NCI-H69 (cell line): ENCODE data around the gene RCOR2.

Experiments
- DNase-seq: peaks from one replicate; lab custom pipeline; 2025; lab: John Stamatoyannopoulos, UW

RCOR2 gene

GRCh38 chr11:63907063-63907462 is 9.9 kb downstream of the RCOR2 start:
- peak; percentile 73 for DNase-seq

- peak; percentile 50 for DNase-seq
Measured at GRCh38 chr11:63906585-63906984, 10.4 kb downstream of the RCOR2 start.

DNA sequence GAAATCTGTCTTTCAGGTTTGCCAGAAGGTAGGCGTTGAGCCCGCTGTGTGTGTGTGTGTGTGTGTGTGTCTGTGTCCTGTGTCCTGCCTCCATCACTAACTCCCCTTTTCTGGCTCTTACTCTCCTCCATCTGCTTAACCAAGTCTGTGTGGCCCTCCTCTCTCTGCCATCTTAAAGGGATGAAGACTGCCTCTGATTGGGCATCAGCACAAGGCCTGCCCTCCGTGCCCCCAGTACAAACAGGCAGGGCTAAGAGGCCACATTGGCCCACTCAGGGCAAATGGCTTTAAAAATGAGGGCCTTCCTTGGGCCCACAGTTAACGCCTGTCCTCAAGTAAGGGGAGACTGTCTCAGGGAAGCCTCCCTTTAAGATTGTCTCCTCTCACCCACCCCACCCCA is 10.9 kb downstream of the RCOR2 start:
- DNase-seq: no peak

DNA sequence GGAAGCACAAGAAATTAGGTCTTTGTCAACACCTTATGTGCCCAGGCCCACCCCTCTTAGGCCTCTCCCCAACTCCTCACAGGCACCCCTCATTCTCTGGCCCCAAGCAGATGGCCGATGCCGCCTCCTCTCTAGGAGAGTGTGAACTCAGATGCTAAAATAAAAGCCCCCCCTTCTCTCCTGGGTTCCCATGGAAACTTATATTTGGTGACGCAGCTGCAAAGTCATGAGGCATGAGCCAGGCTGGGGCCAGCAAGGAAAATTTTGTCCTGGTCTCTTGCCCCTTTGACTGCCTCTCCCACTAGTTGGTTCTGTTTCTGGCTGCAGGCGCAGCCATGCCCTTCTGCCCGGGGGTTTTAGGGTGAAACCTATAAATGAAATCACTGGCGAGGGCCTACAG is 11.8 kb downstream of the RCOR2 start:
- DNase-seq: no peak

DNA sequence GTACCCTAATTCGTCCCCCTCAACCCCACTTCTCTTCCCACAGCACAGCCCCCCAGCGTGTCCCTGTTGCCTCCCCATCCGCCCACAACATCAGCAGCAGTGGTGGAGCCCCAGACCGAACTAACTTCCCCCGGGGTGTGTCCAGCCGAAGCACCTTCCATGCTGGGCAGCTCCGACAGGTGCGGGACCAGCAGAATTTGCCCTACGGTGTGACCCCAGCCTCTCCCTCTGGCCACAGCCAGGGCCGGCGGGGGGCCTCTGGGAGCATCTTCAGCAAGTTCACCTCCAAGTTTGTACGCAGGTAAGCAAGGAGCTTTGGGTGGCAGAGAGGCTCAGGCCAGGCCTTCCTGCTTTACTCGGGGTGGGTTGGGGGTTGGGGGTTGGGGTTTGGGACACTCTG is 12.2 kb downstream of the RCOR2 start:
- no peak for DNase-seq

GRCh38 chr11:63903884-63904283 is 13.1 kb downstream of the RCOR2 start:
- no peak for DNase-seq

DNA sequence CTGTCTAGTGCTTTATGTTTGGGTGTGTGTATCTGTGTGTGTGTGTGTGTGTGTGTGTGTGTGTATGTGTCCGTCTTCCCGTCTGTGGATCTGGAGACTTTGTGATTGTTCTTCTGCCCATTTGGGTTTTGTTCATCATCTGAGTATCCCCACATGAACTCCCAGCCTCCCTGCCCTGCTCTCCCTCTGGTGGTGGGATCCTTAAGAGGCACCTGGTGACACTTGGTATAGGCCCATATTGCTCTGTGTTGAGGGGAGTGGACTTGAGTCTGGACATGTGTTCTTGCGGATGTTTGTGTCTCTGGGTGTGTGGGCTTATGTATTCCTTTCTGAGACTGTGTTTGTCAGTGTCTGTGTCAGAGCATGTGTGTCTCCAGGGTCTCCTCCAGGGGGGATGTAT is 15.3 kb downstream of the RCOR2 start:
- DNase-seq: peak; percentile 22

DNA sequence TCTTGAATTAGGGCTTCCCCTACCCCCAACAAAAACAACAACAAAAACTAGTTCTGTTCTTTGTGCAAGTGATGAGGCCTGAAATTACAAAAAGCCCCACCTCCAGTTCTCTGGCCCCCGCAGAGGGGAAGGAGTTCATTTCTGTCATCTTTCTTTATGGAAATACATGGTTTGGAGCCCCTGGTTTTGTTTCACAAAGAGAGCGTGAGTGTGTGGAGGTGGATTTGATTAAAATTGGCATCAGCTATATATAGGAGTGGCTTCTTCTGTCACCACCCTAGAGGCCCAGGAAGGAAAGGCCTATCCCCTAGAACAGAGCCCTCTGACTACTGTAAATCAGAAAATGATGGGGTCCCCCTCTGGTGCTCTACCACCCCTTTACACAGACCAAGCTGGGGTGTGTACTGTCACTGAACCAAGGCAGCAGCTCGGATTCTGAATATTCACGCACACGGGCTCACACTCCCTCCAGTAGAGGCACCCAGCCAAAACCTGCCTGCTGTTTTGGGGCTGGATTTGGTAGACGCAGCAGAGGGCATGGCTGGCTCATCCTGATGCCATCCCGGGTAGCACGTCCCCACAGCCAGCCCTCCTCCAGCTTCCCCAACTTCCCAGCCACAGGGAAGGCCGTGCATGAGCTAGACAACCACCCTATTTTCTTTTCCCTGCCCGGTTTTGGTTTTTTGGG is 19.4 kb downstream of the RCOR2 start:
- DNase-seq: no peak

- DNase-seq: no peak
Measured at GRCh38 chr11:63896071-63896470, 20.9 kb downstream of the RCOR2 start.

DNA sequence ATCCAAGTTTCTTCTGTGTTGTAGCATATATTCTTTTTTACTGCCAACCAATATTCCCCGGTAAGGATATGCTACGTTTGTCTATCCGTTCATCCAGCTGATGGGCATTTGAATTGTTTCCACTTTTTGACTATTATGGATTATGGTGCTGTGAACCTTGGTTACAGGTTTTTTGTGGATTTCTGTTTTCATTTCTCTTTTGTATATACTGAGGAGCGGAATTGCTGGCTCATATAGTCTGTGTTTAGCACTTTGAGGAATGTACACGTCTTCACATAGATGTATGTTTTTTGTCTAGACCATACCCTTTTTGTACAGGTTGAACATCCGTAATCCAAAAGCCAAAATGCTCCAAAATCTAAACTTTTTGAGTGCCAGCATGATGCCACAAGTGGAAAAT is 23.6 kb downstream of the RCOR2 start:
- no peak for DNase-seq

- DNase-seq: no peak
Measured at GRCh38 chr11:63892228-63892627, 24.7 kb downstream of the RCOR2 start.

DNA sequence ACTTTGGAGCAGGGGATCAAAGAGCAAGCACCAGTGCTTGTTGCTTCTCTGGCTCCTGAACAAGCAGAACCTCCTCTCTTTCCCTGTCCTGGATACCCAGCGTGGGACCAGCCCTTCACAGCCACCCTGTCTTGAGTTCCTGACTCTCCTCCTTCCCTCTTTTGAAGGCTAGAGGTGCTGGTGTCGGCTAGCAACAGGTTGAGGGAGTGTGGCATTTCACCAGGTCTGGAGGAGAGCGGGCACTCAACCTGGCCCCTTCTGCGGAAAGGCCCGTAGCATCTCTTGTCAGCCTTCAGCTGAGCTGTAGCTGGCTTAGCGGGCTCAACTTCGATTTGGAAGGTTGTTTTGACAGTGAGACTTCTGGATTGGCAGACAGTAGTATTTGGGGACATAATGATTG is 26.6 kb downstream of the RCOR2 start:
- no peak for DNase-seq

- DNase-seq: no peak
Measured at GRCh38 chr11:63889344-63889743, 27.6 kb downstream of the RCOR2 start.

GRCh38 chr11:63888170-63889086 is 28.5 kb downstream of the RCOR2 start:
- peak; percentile 96 for DNase-seq

DNA sequence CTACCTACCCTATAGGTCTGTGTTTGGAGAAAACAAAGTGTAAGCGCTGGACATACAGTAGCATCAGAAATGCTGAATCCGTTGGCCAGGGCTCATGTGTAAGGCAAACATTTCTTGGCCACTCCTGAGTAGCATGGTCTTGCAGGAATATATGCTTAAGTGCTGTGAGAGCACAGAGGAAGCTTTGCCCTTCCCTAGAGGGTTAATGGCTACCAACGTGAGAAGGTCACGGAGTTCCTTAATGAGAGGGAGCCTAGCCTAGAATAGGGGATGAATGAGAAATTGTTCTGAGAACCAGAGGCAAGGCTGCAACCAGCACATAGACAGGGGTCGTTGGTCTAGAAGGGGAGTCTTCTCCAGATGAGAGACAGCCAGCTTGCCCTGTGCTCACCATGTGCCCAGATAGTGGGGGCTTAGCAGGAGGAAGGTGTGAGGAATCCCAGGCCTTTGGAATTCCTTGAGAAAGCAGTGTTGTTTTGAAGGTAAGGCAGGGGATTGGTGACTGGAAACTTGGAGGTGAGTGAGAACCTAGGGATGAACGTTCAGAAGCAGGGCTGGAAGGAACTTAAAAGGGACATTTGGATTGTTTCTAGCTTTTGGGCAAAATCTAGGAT is 29.5 kb downstream of the RCOR2 start:
- peak; percentile 28 for DNase-seq

DNA sequence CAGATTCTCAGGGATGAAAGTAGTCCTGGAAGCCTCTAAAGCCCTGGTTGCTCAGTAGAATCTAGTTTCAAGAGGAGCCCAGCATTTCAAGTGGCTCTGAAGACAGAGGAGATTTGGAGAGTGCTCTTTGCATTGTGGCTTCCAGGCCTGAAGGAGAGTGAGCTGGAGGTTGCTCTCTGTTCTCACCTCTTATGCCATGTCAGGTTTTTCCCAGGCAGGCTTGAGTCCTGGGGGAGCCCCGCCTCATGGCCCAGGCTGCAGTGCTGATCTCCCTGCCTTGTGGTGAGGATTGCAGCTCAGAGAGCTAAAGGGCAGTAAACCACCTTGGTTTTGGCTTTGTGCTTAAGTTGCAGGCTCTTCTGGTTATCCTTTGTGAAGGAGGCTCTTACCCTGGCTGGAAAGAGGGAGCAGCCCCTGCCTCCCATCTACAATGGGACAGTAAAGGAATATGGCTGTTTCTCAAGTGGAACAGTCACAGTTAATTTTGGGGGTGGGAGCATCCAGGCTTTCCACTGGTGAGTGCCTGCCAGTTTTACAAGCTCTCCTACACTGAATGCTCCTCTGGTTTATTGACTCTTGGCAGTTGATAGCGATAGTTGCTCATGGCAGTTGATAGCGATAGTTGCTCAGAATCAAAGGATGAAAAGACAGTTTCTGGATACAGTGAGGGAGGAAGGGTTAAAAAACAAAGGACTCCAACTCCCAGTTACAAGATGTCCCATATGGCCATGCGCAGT is 32.6 kb downstream of the RCOR2 start:
- no peak for DNase-seq

DNA sequence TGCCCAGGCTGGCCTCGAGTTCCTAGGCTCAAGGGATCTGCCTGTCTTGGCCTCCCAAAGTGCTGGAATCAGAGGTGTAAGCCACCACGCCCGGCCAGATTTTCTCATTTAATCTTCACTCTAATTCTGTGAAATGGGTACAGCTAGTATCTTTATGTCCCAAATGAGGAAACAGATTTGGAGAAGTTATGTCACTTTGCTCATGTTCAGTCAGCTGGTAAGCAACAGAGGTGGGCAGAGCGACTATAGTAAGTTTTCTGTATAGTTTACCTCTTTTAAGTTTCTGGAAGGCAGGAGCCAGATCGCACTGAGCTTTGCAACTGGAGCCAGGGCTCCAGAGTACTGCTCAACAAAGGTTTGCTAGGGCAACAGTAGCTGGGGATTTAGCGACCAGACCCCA is 33.2 kb downstream of the RCOR2 start:
- no peak for DNase-seq

GRCh38 chr11:63882555-63883242 is 34.3 kb downstream of the RCOR2 start:
- DNase-seq: peak; percentile 81

GRCh38 chr11:63880403-63880790 is 36.6 kb downstream of the RCOR2 start:
- no peak for DNase-seq

DNA sequence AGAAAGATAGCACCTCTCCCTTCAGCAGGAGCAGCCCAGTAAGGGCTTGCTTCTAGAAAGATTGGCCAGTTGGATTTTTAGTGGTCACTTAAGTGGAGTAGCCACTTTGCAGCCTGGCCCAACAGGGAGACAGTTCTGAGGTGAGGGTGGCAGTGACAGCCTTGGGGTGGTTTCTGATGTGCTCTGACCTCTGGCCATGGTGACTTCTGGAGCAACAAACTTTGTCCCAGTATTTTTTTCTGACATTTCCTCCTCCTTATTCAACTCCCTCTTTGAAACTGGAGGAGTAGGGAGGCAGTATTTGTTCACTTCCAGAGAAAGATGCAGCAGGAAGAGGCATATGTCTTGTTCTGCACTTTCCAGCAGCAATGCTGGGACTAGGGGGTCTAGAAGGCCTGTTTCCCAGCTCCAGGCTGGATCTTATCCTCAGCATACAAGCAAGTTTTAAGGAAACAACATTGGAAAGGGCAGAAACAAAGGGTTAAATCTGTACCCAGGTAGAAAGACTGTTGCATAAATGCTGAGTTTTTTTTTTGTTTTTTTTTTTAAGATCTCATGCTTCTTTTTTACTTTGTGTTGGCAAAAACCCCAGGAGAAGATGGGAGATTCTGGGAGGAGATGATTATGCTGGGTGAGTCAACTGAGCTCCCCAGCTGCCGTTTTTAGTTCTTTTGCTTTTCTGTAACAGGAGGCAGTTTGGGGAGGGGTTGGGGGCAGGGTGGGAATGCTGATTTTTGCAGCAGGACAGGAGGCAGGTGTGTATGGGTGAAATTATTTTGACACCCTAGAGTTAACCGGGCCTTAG is 37.2 kb downstream of the RCOR2 start:
- DNase-seq: no peak
